Testis (tissue), 3 donors: ENCODE results near the gene THSD4. TPM values are rescaled to one million over a fixed set of nuclear protein-coding genes. Genes with fewer than 3 reads are reported as not detected.

Experiments used
- DNase-seq: peaks from one replicate; pipeline ENCODE4 v3.0.0-alpha.2; 2019
- H3K27ac ChIP-seq, 2 donors: fragments of 200-600 bp; sonication (generic); one replicate each; pipeline ENCODE4 v1.5.1; 2019
- H3K27me3 ChIP-seq: fragments of 200-600 bp; sonication (generic); one replicate; pipeline ENCODE4 v1.5.1; 2019
- H3K36me3 ChIP-seq: fragments of 200-600 bp; sonication (generic); one replicate; pipeline ENCODE4 v1.5.1; 2017; ENCODE audit warnings: low read depth; ENCODE audit errors: missing control alignments
- H3K4me1 ChIP-seq: fragments of 200-600 bp; sonication (generic); one replicate; pipeline ENCODE4 v1.5.1; 2019
- H3K4me3 ChIP-seq, 2 donors: fragments of 200-600 bp; sonication (generic); one replicate each; pipeline ENCODE4 v1.5.1; 2017 to 2019
- H3K9me3 ChIP-seq: fragments of 200-600 bp; sonication (generic); one replicate; pipeline ENCODE4 v1.5.1; 2017
- POLR2A ChIP-seq: fragments of 450-650 bp; IDR thresholded peaks from one replicate; pipeline ENCODE4 v1.6.1; 2017; ENCODE audit warnings: antibody characterized with exemption, mild to moderate bottlenecking, moderate library complexity
- WGBS, 2 donors: methylation state at CpG; one replicate each; pipeline ENCODE4 v1.1.5; 2018; 5-methylcytosine and 5-hydroxymethylcytosine counted together
- intact Hi-C: fragments of 100-400 bp; cut with DNase I; formaldehyde crosslinking; loops from one replicate; pipeline ENCODE4 v1.15.1; 2023; ENCODE audit warnings: low total_unique reads
- polyA plus RNA-seq: library from polyadenylated mRNA; stranded (reverse); fragments of 350-450 nt; fragmentation: Illumina TruSeq; extraction: RNeasy Lipid Tissue Mini Kit (QIAGEN cat#74804); gene quantifications from one replicate; pipeline ENCODE4 v1.2.3, GENCODE V29; 2014; ENCODE audit warnings: low read depth, low replicate concordance; ENCODE audit not compliant: insufficient read depth
- total RNA-seq, 2 donors: library from RNA; depleted of rRNA; stranded (reverse); fragments of >200 nt; gene quantifications; one replicate each; pipeline ENCODE4 v1.2.3, GENCODE V29; 2016
- TF ChIP-seq, protein P1 (sequence below), 3 experiments: fragments of 450-650 bp in 2 of 3; fragments of 200-600 bp in 1 of 3; sonication (generic) in 1 of 3; IDR thresholded peaks; one replicate each; pipeline ENCODE4 v1.5.1; 2016 to 2019; ENCODE audit warnings: antibody characterized with exemption in 3 of 3, mild to moderate bottlenecking in 2 of 3, moderate library complexity in 1 of 3

The THSD4 gene
- total and polyA plus RNA-seq, 3 donors from 2014 or later, result 14.3 to 21.5 (median 18.2) TPM

DNA sequence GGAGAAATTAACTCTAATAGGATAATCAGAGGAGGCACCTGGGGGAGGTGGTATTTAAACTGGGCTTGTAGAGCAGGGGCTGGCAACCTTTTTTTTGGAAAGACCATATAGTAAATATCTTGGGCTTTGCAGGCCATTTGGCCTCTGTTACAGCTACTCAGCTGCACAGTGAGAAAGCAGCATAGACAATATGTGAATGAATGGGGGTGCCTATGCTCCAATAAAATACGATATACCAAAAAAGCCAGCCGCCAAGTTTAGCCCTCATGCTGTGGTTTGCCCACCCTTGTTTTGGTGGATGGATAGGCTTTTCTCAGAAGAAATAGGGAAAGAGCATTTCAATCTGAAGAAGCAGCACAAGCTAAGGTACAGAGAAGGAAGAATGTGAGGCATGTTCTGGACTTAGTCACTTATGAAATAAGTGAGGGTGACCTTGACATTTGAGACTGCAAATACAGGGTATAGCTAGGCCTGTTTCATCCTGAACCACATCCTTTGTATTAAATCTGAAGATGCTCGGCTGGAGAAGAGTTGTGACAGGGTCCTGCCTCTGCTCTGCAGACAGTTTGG, 564.0 kb downstream of the THSD4 start:
- H3K4me1 ChIP-seq, result no peaks in the 10 kb centered on the region
- H3K36me3 ChIP-seq, result no peaks in the 10 kb centered on the region
- no peak for DNase-seq
- H3K9me3 ChIP-seq, result no peaks in the 10 kb centered on the region
- 74 to 76% methylated on average over 3 of the region's 3 CpGs for WGBS, 2 donors
- no peaks in the 10 kb centered on the region for H3K27me3 ChIP-seq
- no peak for TF ChIP-seq POLR2A
- TF ChIP-seq, protein P1, sequence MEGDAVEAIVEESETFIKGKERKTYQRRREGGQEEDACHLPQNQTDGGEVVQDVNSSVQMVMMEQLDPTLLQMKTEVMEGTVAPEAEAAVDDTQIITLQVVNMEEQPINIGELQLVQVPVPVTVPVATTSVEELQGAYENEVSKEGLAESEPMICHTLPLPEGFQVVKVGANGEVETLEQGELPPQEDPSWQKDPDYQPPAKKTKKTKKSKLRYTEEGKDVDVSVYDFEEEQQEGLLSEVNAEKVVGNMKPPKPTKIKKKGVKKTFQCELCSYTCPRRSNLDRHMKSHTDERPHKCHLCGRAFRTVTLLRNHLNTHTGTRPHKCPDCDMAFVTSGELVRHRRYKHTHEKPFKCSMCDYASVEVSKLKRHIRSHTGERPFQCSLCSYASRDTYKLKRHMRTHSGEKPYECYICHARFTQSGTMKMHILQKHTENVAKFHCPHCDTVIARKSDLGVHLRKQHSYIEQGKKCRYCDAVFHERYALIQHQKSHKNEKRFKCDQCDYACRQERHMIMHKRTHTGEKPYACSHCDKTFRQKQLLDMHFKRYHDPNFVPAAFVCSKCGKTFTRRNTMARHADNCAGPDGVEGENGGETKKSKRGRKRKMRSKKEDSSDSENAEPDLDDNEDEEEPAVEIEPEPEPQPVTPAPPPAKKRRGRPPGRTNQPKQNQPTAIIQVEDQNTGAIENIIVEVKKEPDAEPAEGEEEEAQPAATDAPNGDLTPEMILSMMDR (IDR thresholded peaks at IDR 0.05), result no peak
- intact Hi-C loops, result no loop called here
- no peak overlapping the region for H3K27ac ChIP-seq
- H3K4me3 ChIP-seq, result no peak overlapping the region

DNA sequence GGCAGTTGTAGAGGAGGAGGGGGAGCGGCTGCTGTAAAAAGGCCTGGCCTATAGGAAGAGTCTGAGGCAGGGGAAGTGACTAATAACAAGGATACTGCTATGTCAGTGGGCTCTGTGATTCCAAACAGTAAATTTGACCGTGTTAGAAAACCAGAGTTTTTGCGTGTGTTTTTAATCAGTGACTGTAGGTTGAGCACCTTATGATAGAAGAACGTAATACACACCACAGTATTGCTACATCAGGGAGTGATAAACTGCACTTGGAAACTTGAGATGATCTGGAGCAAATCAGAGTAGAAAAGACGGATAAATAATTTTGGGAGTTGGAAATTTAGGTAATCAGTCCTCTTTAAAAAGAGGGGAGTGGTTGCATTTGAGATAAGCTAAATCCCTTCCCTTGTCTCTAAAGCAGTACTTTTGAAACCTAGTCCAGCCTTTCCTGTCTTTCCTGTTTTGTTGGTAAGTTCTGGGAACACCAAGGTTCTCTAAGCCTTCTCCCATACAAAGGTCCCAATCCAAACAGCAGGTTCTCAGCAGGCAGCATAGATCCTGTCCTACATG, 564.6 kb downstream of the THSD4 start:
- TF ChIP-seq POLR2A, result no peak
- TF ChIP-seq, protein P1 (IDR thresholded peaks at IDR 0.05), result no peak
- WGBS, 2 donors, result 46 to 61% methylated on average over 5 of the region's 5 CpGs

DNA sequence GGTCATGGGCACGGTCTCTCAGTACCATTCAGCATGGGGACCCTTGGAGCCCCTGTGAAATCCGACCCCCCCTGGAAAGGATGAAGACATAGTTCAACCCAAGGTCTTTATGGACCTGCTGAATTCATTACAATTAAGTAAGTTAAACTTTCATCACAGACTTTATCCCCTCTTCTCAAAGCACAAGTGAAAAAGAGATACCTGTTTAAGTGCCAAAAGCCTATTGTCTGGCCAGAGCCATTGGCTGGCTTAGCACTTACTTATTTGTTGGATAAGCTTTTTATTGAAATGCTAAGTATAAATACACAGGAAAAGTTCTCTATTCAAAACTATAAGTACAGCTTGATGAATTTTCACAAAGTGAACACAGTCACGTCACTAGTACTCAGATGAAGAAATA, 566.7 kb downstream of the THSD4 start:
- intact Hi-C loops, result no loop called here
- TF ChIP-seq, protein P1 (IDR thresholded peaks at IDR 0.05), result no peak
- no peak for TF ChIP-seq POLR2A

More for the DNA sequence above, 564.6 kb downstream of the THSD4 start:
- Histone ChIP-seq H3K27me3 (no peaks in the 10 kb centered on the region), H3K36me3 (no peaks in the 10 kb centered on the region), H3K4me1 (no peaks in the 10 kb centered on the region), H3K27ac (no peak overlapping the region), H3K9me3 (no peaks in the 10 kb centered on the region), H3K4me3 (no peak overlapping the region)
- no peak for DNase-seq
- intact Hi-C loops, result no loop called here

DNA sequence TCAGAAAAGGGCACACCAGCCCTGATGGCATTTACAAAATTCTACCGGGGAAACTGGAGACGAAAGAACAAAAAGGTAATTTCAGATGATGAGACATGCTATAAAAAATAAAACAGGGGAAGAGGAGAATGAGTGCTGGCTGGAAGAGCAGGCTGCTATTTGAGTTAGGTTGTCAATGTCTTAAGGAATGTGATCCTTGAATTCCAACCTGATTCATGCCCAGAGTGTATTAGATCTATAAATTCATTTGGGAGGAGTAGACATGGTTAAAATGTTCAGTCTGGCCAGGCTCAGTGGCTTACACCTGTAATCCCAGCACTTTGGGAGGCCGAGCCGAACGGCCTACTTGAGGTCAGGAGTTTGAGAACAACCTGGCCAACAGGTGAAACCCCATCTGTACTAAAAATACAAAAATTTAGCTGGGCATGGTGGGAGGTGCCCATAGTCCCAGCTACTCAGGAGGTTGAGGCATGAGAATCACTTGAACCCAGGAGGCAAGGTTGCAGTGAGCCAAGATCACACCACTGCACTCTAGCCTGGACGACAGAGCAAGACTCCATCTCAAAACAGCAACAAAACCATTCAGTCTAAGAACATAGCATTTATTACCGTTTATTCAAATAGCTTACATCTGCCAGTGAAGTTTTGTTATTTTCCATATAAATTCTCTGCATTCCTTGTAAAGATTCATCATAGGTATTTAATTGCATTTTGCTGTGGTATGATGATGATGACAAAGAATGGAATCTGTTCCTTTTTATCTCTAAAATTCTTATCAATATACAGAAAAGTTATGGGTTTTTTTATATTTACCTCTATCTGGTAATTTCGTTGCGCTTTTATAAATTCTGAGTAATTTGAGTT, 568.4 kb downstream of the THSD4 start:
- TF ChIP-seq POLR2A, result no peak
- TF ChIP-seq, protein P1 (IDR thresholded peaks at IDR 0.05), result no peak
- no peak for DNase-seq
- no peak overlapping the region for H3K4me3 ChIP-seq
- H3K9me3 ChIP-seq, result no peaks in the 10 kb centered on the region
- H3K36me3 ChIP-seq, result no peaks in the 10 kb centered on the region
- 77 to 83% methylated on average over 9 of the region's 9 CpGs for WGBS, 2 donors
- intact Hi-C loops, result no loop called here
- no peaks in the 10 kb centered on the region for H3K4me1 ChIP-seq
- no peaks in the 10 kb centered on the region for H3K27me3 ChIP-seq
- H3K27ac ChIP-seq, result no peak overlapping the region

More for the DNA sequence above, 566.7 kb downstream of the THSD4 start:
- H3K36me3 ChIP-seq, result no peaks in the 10 kb centered on the region
- no peaks in the 10 kb centered on the region for H3K9me3 ChIP-seq
- whole genome bisulfite sequencing, 2 donors, result 89 to 93% methylated on average over 3 of the region's 3 CpGs
- H3K27me3 ChIP-seq, result no peaks in the 10 kb centered on the region
- H3K4me3 ChIP-seq, result no peak overlapping the region
- H3K27ac ChIP-seq, result no peak overlapping the region
- H3K4me1 ChIP-seq, result no peaks in the 10 kb centered on the region
- DNase-seq, result no peak
